ES-I3 (cell line): Measurements from ENCODE around the gene INSL6.
"Not testable (repeated sequence)": the region's sequence is repeated elsewhere in the genome, so short reads cannot be mapped to it uniquely, and the experiment has no call there.

ENCODE experiments used
- H3K36me3 ChIP-seq: 2 replicates; pipeline ENCODE4 v1.6.1; 2013; ENCODE audit warnings: mild to moderate bottlenecking, low read length, control low read depth, moderate library complexity; ENCODE audit not compliant: insufficient read depth
- H3K4me1 ChIP-seq: 2 replicates; pipeline ENCODE4 v1.6.1; 2013; ENCODE audit warnings: mild to moderate bottlenecking, control low read depth, low read length; ENCODE audit not compliant: insufficient read depth
- H3K9ac ChIP-seq: 2 replicates; pipeline ENCODE4 v1.6.1; 2013; ENCODE audit warnings: low read depth, mild to moderate bottlenecking, low read length, moderate library complexity
- H3K9me3 ChIP-seq: 2 replicates; pipeline ENCODE4 v1.6.1; 2013; ENCODE audit warnings: mild to moderate bottlenecking, low read length, moderate library complexity; ENCODE audit not compliant: control insufficient read depth, insufficient read depth

INSL6 gene

GRCh38 chr9:5185220-5185840 is at the start of gene INSL6:
Gene INSL6 (minus strand): TSS chr9:5185639. CDS start chr9:5185602, 37 bp downstream.
- no peak within 1 kb of the TSS for H3K9ac ChIP-seq
- no peaks in the 10 kb centered on the region for H3K36me3 ChIP-seq
- 0 out of 2 replicates have a peak, but pooled peaks cover 5% of the 10 kb centered on the region for H3K4me1 ChIP-seq
- H3K9me3 ChIP-seq = no peaks in the 10 kb centered on the region; the same call in 1 of the 2 replicates

- no peaks in the 10 kb centered on the region; the same call in 1 of the 2 replicates for H3K9me3 ChIP-seq
- H3K36me3 ChIP-seq = no peaks in the 10 kb centered on the region
- H3K9ac ChIP-seq = no peak within 1 kb of the TSS
- no peaks in the 10 kb centered on the region for H3K4me1 ChIP-seq
Observed at GRCh38 chr9:5231212-5231611, 45.8 kb upstream of the INSL6 start, which contains the start of gene INSL4. Gene INSL4 (plus strand): TSS chr9:5231419. CDS start chr9:5231524, 105 bp downstream.

GRCh38 chr9:5230554-5230953 is 45.1 kb upstream of the INSL6 start:
- Histone ChIP-seq H3K9ac (no peak overlapping the region), H3K4me1 (no peaks in the 10 kb centered on the region), H3K9me3 (no peaks in the 10 kb centered on the region; the same call in 1 of the 2 replicates)

GRCh38 chr9:5205071-5205470 is 19.6 kb upstream of the INSL6 start:
- Histone ChIP-seq H3K9ac (no peak overlapping the region), H3K4me1 (no peaks in the 10 kb centered on the region)

More at GRCh38 chr9:5230554-5230953, 45.1 kb upstream of the INSL6 start:
- no peaks in the 10 kb centered on the region for H3K36me3 ChIP-seq

GRCh38 chr9:5195463-5195862 is 10.0 kb upstream of the INSL6 start:
- Histone ChIP-seq H3K9ac (no peak overlapping the region), H3K9me3 (no peaks in the 10 kb centered on the region), H3K36me3 (no peaks in the 10 kb centered on the region), H3K4me1 (no peaks in the 10 kb centered on the region)

More at GRCh38 chr9:5205071-5205470, 19.6 kb upstream of the INSL6 start:
- Histone ChIP-seq H3K36me3 (no peaks in the 10 kb centered on the region), H3K9me3 (no peaks in the 10 kb centered on the region)

GRCh38 chr9:5193345-5193744 is 7.9 kb upstream of the INSL6 start:
- H3K4me1 ChIP-seq = no peaks in the 10 kb centered on the region
- H3K36me3 ChIP-seq = no peaks in the 10 kb centered on the region
- H3K9me3 ChIP-seq = no peaks in the 10 kb centered on the region

GRCh38 chr9:5191985-5192384 is 6.5 kb upstream of the INSL6 start:
- Histone ChIP-seq H3K4me1 (no peaks in the 10 kb centered on the region), H3K9ac (no peak overlapping the region), H3K9me3 (no peaks in the 10 kb centered on the region), H3K36me3 (no peaks in the 10 kb centered on the region)

More at GRCh38 chr9:5193345-5193744, 7.9 kb upstream of the INSL6 start:
- H3K9ac ChIP-seq = no peak overlapping the region

- H3K36me3 ChIP-seq = no peaks in the 10 kb centered on the region
- no peaks in the 10 kb centered on the region for H3K9me3 ChIP-seq
- no peak overlapping the region for H3K9ac ChIP-seq
- 0 out of 2 replicates have a peak, but pooled peaks cover 5% of the 10 kb centered on the region for H3K4me1 ChIP-seq
Observed at GRCh38 chr9:5188060-5188984, 2.9 kb upstream of the INSL6 start.

GRCh38 chr9:5186416-5187169 is 1.2 kb upstream of the INSL6 start:
- Histone ChIP-seq H3K36me3 (no peaks in the 10 kb centered on the region), H3K4me1 (0 out of 2 replicates have a peak, but pooled peaks cover 5% of the 10 kb centered on the region)

GRCh38 chr9:5184776-5185175 is 663 bp downstream of the INSL6 start:
- H3K9me3 ChIP-seq = no peaks in the 10 kb centered on the region; the same call in 1 of the 2 replicates
- no peak overlapping the region for H3K9ac ChIP-seq
- no peaks in the 10 kb centered on the region for H3K36me3 ChIP-seq
- 0 out of 2 replicates have a peak, but pooled peaks cover 5% of the 10 kb centered on the region for H3K4me1 ChIP-seq

More at GRCh38 chr9:5186416-5187169, 1.2 kb upstream of the INSL6 start:
- Histone ChIP-seq H3K9ac (no peak overlapping the region), H3K9me3 (no peaks in the 10 kb centered on the region)

GRCh38 chr9:5180631-5181030 is 4.8 kb downstream of the INSL6 start:
- not testable (repeated sequence) for H3K4me1 ChIP-seq, H3K9ac ChIP-seq

GRCh38 chr9:5178126-5178805 is 7.2 kb downstream of the INSL6 start:
- no peaks in the 10 kb centered on the region; the same call in 1 of the 2 replicates for H3K9me3 ChIP-seq
- H3K36me3 ChIP-seq = no peaks in the 10 kb centered on the region

More at GRCh38 chr9:5180631-5181030, 4.8 kb downstream of the INSL6 start:
- H3K9me3 ChIP-seq, H3K36me3 ChIP-seq: not testable (repeated sequence)

GRCh38 chr9:5146241-5146640 is 39.2 kb downstream of the INSL6 start:
- H3K4me1 ChIP-seq = no peaks in the 10 kb centered on the region
- H3K36me3 ChIP-seq = no peaks in the 10 kb centered on the region

More at GRCh38 chr9:5178126-5178805, 7.2 kb downstream of the INSL6 start:
- Histone ChIP-seq H3K4me1 (no peaks in the 10 kb centered on the region), H3K9ac (no peak overlapping the region)

More at GRCh38 chr9:5146241-5146640, 39.2 kb downstream of the INSL6 start:
- Histone ChIP-seq H3K9me3 (no peaks in the 10 kb centered on the region), H3K9ac (no peak overlapping the region)
